ENCODE measurements around the gene PAPOLB.

DNA sequence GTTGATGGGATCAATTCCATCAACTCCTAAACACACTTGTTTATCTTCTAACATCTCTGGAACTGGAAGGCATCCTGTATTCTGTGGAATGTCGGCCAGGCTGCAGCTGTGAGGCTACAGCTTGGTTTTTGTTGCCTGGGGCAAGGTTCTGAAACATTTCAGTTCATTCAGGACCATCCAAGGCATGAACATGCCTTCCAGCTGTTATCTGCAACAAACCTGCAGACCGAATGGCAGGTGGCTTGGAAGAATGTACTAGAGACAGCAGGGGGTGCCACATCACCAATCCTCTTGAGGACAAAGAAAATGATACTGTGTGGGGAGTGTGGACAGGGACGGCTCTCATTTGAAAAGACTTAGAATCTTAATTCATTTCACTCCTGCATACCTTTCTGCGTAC, 12.4 kb downstream of the PAPOLB start:
- TF ChIP-seq, protein P1, sequence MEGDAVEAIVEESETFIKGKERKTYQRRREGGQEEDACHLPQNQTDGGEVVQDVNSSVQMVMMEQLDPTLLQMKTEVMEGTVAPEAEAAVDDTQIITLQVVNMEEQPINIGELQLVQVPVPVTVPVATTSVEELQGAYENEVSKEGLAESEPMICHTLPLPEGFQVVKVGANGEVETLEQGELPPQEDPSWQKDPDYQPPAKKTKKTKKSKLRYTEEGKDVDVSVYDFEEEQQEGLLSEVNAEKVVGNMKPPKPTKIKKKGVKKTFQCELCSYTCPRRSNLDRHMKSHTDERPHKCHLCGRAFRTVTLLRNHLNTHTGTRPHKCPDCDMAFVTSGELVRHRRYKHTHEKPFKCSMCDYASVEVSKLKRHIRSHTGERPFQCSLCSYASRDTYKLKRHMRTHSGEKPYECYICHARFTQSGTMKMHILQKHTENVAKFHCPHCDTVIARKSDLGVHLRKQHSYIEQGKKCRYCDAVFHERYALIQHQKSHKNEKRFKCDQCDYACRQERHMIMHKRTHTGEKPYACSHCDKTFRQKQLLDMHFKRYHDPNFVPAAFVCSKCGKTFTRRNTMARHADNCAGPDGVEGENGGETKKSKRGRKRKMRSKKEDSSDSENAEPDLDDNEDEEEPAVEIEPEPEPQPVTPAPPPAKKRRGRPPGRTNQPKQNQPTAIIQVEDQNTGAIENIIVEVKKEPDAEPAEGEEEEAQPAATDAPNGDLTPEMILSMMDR (IDR thresholded peaks at IDR 0.05): peak in 1 of 4 experiments; percentile 13
- TF ChIP-seq EP300 (IDR thresholded peaks at IDR 0.05) (no peak), POLR2AphosphoS5 (IDR thresholded peaks at IDR 0.05) (no peak), POLR2A (IDR thresholded peaks at IDR 0.05) (no peak)
